Common myeloid progenitor, CD34-positive (primary cell): ENCODE results near the gene GNL2.
"Not testable (repeated sequence)": the region's sequence is repeated elsewhere in the genome, so short reads cannot be mapped to it uniquely, and the experiment has no call there.

Source experiments
- CTCF ChIA-PET: fragments of 350-600 bp; sonication (Branson Sonifier 250); formaldehyde crosslinking; loops from one replicate; lab custom pipeline; 2021; ENCODE audit warnings: antibody characterized with exemption; lab: Charles Lee
- POLR2A ChIA-PET: fragments of 350-600 bp; sonication (Branson Sonifier 250); formaldehyde crosslinking; loops from one replicate; lab custom pipeline; 2021; ENCODE audit warnings: antibody characterized with exemption; lab: Charles Lee
- DNase-seq, 3 donors: peaks; one replicate each; pipeline versions ENCODE4 v3.0.0 to v3.0.0-alpha.2; 2013
- H3K27ac ChIP-seq, 2 experiments: 1 replicate in 1 of 2; 2 replicates in 1 of 2; pipeline ENCODE4 v1.7.0; 2013; ENCODE audit warnings: inconsistent platforms in 2 of 2, low read length in 2 of 2, mild to moderate bottlenecking in 2 of 2, low read depth in 1 of 2, moderate library complexity in 1 of 2; ENCODE audit not compliant: severe bottlenecking in 2 of 2, insufficient read depth in 1 of 2, poor library complexity in 1 of 2
- H3K27me3 ChIP-seq, 5 experiments: replicated peaks in 2 of 5; 1 replicate in 3 of 5; 2 replicates in 2 of 5; pipeline versions ENCODE4 v1.6.1 to v1.7.0; 2013; ENCODE audit warnings: low read length in 4 of 5, mild to moderate bottlenecking in 2 of 5, moderate library complexity in 2 of 5, inconsistent platforms in 1 of 5; ENCODE audit not compliant: insufficient read depth in 5 of 5, control insufficient read depth in 4 of 5
- H3K36me3 ChIP-seq, 4 experiments: 1 replicate in 2 of 4; 2 replicates in 2 of 4; pipeline versions ENCODE4 v1.6.1 to v1.7.0; 2013; ENCODE audit warnings: low read length in 3 of 4, control low read depth in 1 of 4, mild to moderate bottlenecking in 1 of 4; ENCODE audit not compliant: control insufficient read depth in 4 of 4, insufficient read depth in 4 of 4
- H3K4me1 ChIP-seq, 4 experiments: 1 replicate in 3 of 4; 2 replicates in 1 of 4; pipeline versions ENCODE4 v1.6.1 to v1.7.1; 2013; ENCODE audit warnings: low read length in 3 of 4, mild to moderate bottlenecking in 3 of 4, control low read depth in 1 of 4, inconsistent platforms in 1 of 4, moderate library complexity in 1 of 4; ENCODE audit not compliant: control insufficient read depth in 4 of 4, insufficient read depth in 4 of 4; ENCODE audit errors: control extremely low read depth in 1 of 4
- H3K4me3 ChIP-seq, 7 experiments: 1 replicate in 4 of 7; 2 replicates in 3 of 7; pipeline versions ENCODE4 v1.5.1 to v1.7.0; 2013; ENCODE audit warnings: mild to moderate bottlenecking in 7 of 7, low read length in 6 of 7, moderate library complexity in 6 of 7, inconsistent platforms in 2 of 7, low read depth in 2 of 7, control low read depth in 1 of 7; ENCODE audit not compliant: insufficient read depth in 4 of 7, control insufficient read depth in 1 of 7; ENCODE audit errors: extremely low read depth in 1 of 7
- H3K9me3 ChIP-seq, 5 experiments: 1 replicate in 4 of 5; 2 replicates in 1 of 5; pipeline versions ENCODE4 v1.6.1 to v1.7.1; 2013; ENCODE audit warnings: low read length in 4 of 5, mild to moderate bottlenecking in 2 of 5, inconsistent platforms in 1 of 5, low read depth in 1 of 5, moderate library complexity in 1 of 5; ENCODE audit not compliant: control insufficient read depth in 4 of 5, insufficient read depth in 2 of 5; ENCODE audit errors: control extremely low read depth in 1 of 5
- WGBS: methylation state at CpG from one replicate; pipeline ENCODE4 v1.1.5; 2013; ENCODE audit not compliant: insufficient coverage; 5-methylcytosine and 5-hydroxymethylcytosine counted together

GNL2 gene

DNA sequence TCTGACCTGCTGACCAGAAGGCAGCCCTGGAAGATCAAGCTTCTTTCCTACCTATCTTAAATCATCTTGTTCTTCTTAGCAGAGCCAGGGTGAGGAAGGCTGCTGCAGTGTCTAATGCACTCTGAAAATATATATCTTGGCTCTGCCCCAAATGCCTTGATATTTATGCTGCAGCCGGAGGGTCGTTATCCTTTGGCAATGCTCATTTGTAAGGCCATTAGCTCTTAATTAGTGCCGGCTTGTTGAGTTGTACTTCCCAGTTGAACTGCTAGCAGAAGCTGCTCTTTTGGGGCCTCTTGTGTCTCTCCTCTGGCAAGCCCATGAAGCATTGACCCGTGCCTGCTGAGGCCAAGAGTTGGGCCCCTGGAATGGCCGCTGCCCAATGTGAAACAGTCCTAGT, 4.2 kb upstream of the GNL2 start:
- H3K4me3 ChIP-seq = no peak overlapping the region
- H3K27me3 ChIP-seq = peaks cover 0 to 11% (median 0%) of the 10 kb centered on the region in 5 experiments
- POLR2A ChIA-PET = no interaction called here
- H3K9me3 ChIP-seq = no peaks in the 10 kb centered on the region
- DNase-seq = no peak
- WGBS = 85% methylated on average over 4 of the region's 5 CpGs
- H3K4me1 ChIP-seq = peaks cover 0 to 11% (median 9%) of the 10 kb centered on the region in 4 experiments
- H3K27ac ChIP-seq = no peak overlapping the region
- no peaks in the 10 kb centered on the region for H3K36me3 ChIP-seq
- CTCF ChIA-PET = interaction anchor here (1.0 to 12.9 kb wide), 4 partner anchors 17 to 144 kb away, joined by 3 to 187 read pairs (median 3); no protein-coding TSS in a partner anchor

DNA sequence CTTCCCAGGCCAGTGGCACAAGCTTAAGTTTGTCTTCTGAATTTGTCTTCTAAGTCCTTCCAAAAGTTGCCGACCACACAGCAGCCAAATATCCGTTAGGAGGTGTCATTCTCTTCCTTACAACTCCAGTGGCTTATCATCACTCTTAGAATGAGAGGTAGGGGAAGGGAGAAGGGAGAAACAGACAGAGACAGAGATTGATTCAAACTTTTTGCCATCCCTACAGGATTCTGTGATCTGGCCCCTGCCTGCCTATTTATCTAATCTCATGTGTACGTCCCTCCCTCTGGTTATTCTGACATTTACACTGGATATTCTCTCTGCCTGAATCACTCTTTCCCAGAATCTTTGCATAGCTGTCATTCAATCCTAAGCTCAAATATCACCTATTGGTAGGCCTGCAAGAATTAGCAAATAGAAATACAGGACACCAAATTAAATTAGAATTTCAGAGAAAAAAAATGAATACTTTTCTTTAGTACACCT, 488 bp upstream of the GNL2 start:
- Histone ChIP-seq H3K27ac (peak overlapping the region; percentile 80 to 93), H3K36me3 (peaks cover 8 to 22% (median 16%) of the 10 kb centered on the region in 4 experiments), H3K4me1 (peaks cover 0 to 22% (median 20%) of the 10 kb centered on the region in 4 experiments), H3K27me3 (peaks cover 0 to 9% (median 0%) of the 10 kb centered on the region in 5 experiments), H3K9me3 (no peaks in the 10 kb centered on the region), H3K4me3 (peak overlapping the region in 6 of 7 experiments; percentile 79 to 96 (median 94))
- ChIA-PET CTCF (interaction anchor here (1.0 to 1.6 kb wide), 3 partner anchors 86 to 142 kb away, joined by 3 to 4 read pairs (median 3); no protein-coding TSS in a partner anchor), POLR2A (no interaction called here)
- WGBS = no CpG with 5 or more reads among the region's 3 CpGs
- DNase-seq = no peak

DNA sequence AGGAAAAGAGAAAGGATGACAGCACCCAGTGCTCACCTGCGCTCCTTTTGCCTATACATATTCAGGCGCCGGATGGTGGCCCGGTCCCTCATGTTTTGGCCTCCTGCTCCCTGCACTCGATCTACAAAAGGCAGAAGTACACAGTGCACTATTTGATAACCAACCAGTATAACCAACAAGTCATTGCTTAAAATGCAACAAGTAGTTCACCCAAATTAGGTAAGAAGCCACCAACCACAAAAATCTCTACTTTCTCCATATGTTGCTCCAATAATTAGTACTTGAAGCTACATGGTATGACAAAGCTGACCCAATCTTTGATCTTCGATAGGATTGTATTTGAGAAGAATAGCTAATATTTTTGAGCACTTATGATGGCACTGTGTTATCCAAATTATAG, 2.0 kb downstream of the GNL2 start:
- H3K9me3 ChIP-seq = no peaks in the 10 kb centered on the region
- H3K4me1 ChIP-seq = peaks cover 0 to 22% (median 20%) of the 10 kb centered on the region in 4 experiments
- no CpG with 5 or more reads among the region's 6 CpGs for WGBS
- no peak for DNase-seq
- peaks cover 13 to 43% (median 35%) of the 10 kb centered on the region in 4 experiments for H3K36me3 ChIP-seq
- ChIA-PET POLR2A (no interaction called here), CTCF (interaction anchor here (1.0 to 1.2 kb wide), 2 partner anchors 9 to 10 kb away, joined by 3 to 4 read pairs; no protein-coding TSS in a partner anchor)
- H3K27ac ChIP-seq = no peak overlapping the region
- H3K27me3 ChIP-seq = peaks cover 0 to 4% (median 0%) of the 10 kb centered on the region in 5 experiments
- H3K4me3 ChIP-seq = peak overlapping the region in 1 of 7 experiments; percentile 94

DNA sequence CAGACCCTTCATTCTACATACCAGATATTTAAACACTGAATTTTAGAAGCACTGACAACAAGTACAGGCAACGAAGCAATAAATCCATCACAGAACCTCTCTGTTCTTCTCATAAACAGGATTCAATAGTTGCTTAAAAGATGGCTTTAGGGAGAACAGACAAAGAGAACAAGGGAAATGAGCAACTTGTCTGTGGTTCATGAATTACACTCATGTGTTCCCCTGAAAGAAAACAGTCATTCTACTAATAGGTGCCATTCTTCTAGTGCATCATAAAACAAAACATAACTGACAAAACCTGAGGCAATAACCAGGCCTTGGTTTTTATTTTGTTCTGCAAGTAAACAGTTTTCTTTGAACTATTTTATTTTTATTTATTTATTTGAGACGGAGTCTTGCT, 6.8 kb downstream of the GNL2 start:
- H3K4me3 ChIP-seq = no peak overlapping the region
- no peak overlapping the region for H3K27ac ChIP-seq
- no peak for DNase-seq
- H3K36me3 ChIP-seq = peaks cover 23 to 83% (median 63%) of the 10 kb centered on the region in 4 experiments
- H3K4me1 ChIP-seq = peaks cover 0 to 5% (median 0%) of the 10 kb centered on the region in 4 experiments
- ChIA-PET CTCF (no interaction called here), POLR2A (no interaction called here)
- WGBS = no CpG with 5 or more reads among the region's 2 CpGs
- H3K27me3 ChIP-seq = no peaks in the 10 kb centered on the region
- H3K9me3 ChIP-seq = no peaks in the 10 kb centered on the region

DNA sequence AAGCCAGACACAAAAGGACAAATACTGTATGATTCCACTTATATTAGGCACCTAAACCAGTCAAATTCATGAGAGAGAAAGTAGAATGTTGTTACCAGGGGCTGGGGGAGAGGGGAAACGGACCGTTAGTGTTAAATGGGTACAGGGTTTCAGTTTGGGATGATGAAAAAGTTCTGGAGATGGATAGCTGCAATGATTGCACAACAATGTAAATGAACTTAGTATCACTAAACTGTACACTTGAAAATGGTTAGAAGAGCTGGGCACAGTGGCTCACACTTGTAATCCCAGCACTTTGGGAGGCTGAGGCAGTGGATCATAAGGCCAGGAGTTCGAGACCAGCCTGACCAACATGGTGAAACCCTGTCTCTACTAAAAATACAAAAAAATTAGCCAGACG, 11.2 kb downstream of the GNL2 start:
- H3K4me1 ChIP-seq, DNase-seq, H3K9me3 ChIP-seq, H3K27me3 ChIP-seq, H3K27ac ChIP-seq, POLR2A ChIA-PET, H3K4me3 ChIP-seq: not testable (repeated sequence)
- WGBS = 86% methylated on average over 1 of the region's 4 CpGs
- peaks cover 22 to 89% (median 62%) of the 10 kb centered on the region in 4 experiments for H3K36me3 ChIP-seq
- CTCF ChIA-PET = interaction anchor here (1.2 to 2.9 kb wide), 2 partner anchors 9 to 97 kb away, joined by 3 to 9 read pairs; no protein-coding TSS in a partner anchor

DNA sequence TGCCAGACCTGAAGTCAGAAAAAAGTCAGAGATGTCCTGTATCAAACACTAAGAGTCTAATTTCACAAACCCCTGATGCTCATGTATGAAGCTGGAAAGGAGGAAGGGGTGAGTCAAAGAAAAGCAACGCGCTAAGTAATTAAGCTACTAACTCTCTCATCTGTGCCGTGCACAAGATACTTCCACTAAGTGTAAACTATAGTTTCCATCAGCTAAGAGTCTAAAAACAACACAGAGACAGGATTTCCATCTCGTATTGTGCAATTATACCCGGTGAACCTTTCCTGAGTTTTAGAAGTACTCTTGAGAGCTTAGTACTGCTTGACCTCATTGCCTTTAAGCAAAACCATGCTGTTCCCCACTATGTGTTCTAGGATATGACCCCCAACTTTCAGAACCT, 20.0 kb downstream of the GNL2 start:
- ChIA-PET POLR2A (no interaction called here), CTCF (no interaction called here)
- Histone ChIP-seq H3K4me3 (no peak overlapping the region), H3K36me3 (peaks cover 30 to 88% (median 73%) of the 10 kb centered on the region in 4 experiments), H3K9me3 (no peaks in the 10 kb centered on the region), H3K27me3 (no peaks in the 10 kb centered on the region), H3K4me1 (no peaks in the 10 kb centered on the region), H3K27ac (no peak overlapping the region)
- no peak for DNase-seq
- 92% methylated on average over 2 of the region's 5 CpGs for WGBS

DNA sequence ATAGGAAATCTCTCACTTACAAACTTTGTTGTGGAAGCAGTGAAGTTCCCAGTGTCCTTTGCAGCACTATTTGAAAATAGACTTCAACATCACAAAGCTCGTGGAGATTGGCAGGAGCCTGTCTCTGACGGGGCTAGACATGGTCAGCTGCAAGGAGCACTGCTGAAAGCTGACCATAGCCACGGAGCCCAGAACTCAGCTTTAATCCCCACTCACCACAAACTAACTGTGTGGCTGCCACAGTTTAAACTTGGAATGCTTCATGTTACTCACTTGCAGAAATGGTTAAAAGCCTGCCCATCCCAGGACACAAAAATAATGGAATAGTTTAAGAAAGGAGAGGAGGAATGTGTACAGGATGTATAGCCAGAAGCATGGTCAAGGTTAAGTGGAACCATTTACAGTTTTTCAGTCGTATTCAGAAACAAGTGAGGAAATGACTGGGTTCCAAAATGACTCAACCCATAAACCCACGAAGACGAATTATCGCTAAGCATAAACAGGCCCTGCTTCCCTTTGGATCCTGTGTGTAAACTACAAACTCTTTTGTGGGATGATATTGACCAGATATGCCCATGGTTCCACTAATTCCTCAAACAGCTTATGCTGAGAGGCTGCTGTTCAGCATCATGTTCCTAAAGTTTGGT, 20.8 kb downstream of the GNL2 start:
- Histone ChIP-seq H3K27me3 (no peaks in the 10 kb centered on the region), H3K36me3 (peaks cover 33 to 85% (median 71%) of the 10 kb centered on the region in 4 experiments), H3K9me3 (no peaks in the 10 kb centered on the region), H3K27ac (no peak overlapping the region), H3K4me3 (no peak overlapping the region), H3K4me1 (no peaks in the 10 kb centered on the region)
- POLR2A ChIA-PET = no interaction called here
- WGBS = 83% methylated on average over 3 of the region's 7 CpGs
- CTCF ChIA-PET = interaction anchor here (0.9 kb wide), 1 partner anchor 15 kb away, joined by 3 read pairs; no protein-coding TSS in a partner anchor
- no peak for DNase-seq
